Keratinocyte (primary cell): ENCODE results near the gene MANEAL. TPM values are rescaled to one million over a fixed set of nuclear protein-coding genes. Genes with fewer than 3 reads are reported as not detected.

Experiments used
- DNase-seq: peaks from one replicate; pipeline ENCODE4 v3.0.0-alpha.2; 2011; ENCODE audit warnings: low read depth, missing footprints, low spot score
- FAIRE-seq: peaks from 2 replicates; lab custom pipeline; 2011; peaks lifted over from hg19 to GRCh38; lab: Jason Lieb, UNC
- H2AFZ ChIP-seq: 2 replicates; pipeline ENCODE4 v1.6.0; 2012; ENCODE audit warnings: low read length, control low read depth, inconsistent platforms; ENCODE audit not compliant: control insufficient read depth
- H3K27ac ChIP-seq: 2 replicates; pipeline ENCODE4 v1.5.1; 2011; ENCODE audit warnings: low read length; ENCODE audit not compliant: control insufficient read depth, insufficient read depth
- H3K27me3 ChIP-seq: 3 replicates; pipeline ENCODE4 v1.6.0; 2011; ENCODE audit warnings: low read length; ENCODE audit not compliant: control insufficient read depth, insufficient read depth; ENCODE audit errors: extremely low read depth
- H3K36me3 ChIP-seq, 2 experiments: 2 replicates in 1 of 2; 3 replicates in 1 of 2; pipeline ENCODE4 v1.5.1; 2011; ENCODE audit warnings: low read length in 2 of 2, mild to moderate bottlenecking in 1 of 2; ENCODE audit not compliant: control insufficient read depth in 2 of 2, insufficient read depth in 2 of 2; ENCODE audit errors: extremely low read depth in 1 of 2
- H3K4me1 ChIP-seq: 3 replicates; pipeline ENCODE4 v1.5.1; 2011; ENCODE audit warnings: low read length; ENCODE audit not compliant: control insufficient read depth, insufficient read depth; ENCODE audit errors: extremely low read depth
- H3K4me2 ChIP-seq: 3 replicates; pipeline ENCODE4 v1.6.0; 2011; ENCODE audit warnings: low read depth, low read length; ENCODE audit not compliant: control insufficient read depth, insufficient read depth; ENCODE audit errors: extremely low read depth
- H3K4me3 ChIP-seq, 3 experiments: fragments of 200-600 bp in 1 of 3; sonication (generic) in 1 of 3; 2 replicates in 2 of 3; 3 replicates in 1 of 3; pipeline ENCODE4 v1.5.1; 2011 to 2016; ENCODE audit warnings: low read length in 3 of 3, mild to moderate bottlenecking in 3 of 3, control low read depth in 2 of 3, inconsistent platforms in 1 of 3, low read depth in 1 of 3, mixed read lengths in 1 of 3, mixed run types in 1 of 3, moderate library complexity in 1 of 3; ENCODE audit not compliant: control insufficient read depth in 2 of 3, insufficient read depth in 2 of 3; ENCODE audit errors: extremely low read depth in 1 of 3
- H3K79me2 ChIP-seq: 2 replicates; pipeline ENCODE4 v1.6.0; 2012; ENCODE audit warnings: low read length; ENCODE audit not compliant: control insufficient read depth, insufficient read depth
- H3K9ac ChIP-seq: 3 replicates; pipeline ENCODE4 v1.6.0; 2011; ENCODE audit warnings: low read length; ENCODE audit not compliant: control insufficient read depth, insufficient read depth; ENCODE audit errors: extremely low read depth
- H3K9me1 ChIP-seq: 3 replicates; pipeline ENCODE4 v1.6.0; 2011; ENCODE audit warnings: low read length; ENCODE audit not compliant: control insufficient read depth, insufficient read depth; ENCODE audit errors: extremely low read depth
- H3K9me3 ChIP-seq: 2 replicates; pipeline ENCODE4 v1.5.1; 2012; ENCODE audit warnings: low read depth, low read length; ENCODE audit not compliant: control insufficient read depth
- H4K20me1 ChIP-seq: 3 replicates; pipeline ENCODE4 v1.6.0; 2011; ENCODE audit warnings: low read length; ENCODE audit not compliant: control insufficient read depth, insufficient read depth; ENCODE audit errors: extremely low read depth
- CTCF ChIP-seq, 3 experiments: IDR thresholded peaks in 1 of 3; conservative IDR thresholded peaks in 1 of 3; optimal IDR thresholded peaks in 1 of 3; 2 replicates in 2 of 3; 3 replicates in 1 of 3; pipeline versions ENCODE3 to v1.5.1; 2011; ENCODE audit warnings: low read length in 3 of 3, mild to moderate bottlenecking in 3 of 3, moderate library complexity in 2 of 3, control low read depth in 1 of 3, inconsistent platforms in 1 of 3; ENCODE audit not compliant: insufficient read depth in 2 of 3; ENCODE audit errors: extremely low read depth in 1 of 3
- EZH2 ChIP-seq: IDR thresholded peaks from one replicate; pipeline ENCODE4 v1.6.1; 2012; ENCODE audit warnings: inconsistent platforms, mild to moderate bottlenecking, low read length, moderate library complexity
- dilution Hi-C: fragments of 300-500 bp; cut with MboI; formaldehyde crosslinking; loops from one replicate; pipeline ENCODE4 v1.7.0; 2020; ENCODE audit warnings: low sequenced_read_pairs; ENCODE audit not compliant: extremely low pct_ligation_motif_present
- polyA plus RNA-seq, 5 experiments: library from polyadenylated mRNA; depleted of rRNA in 3 of 5; stranded (reverse) in 3 of 5; stranded (forward) in 1 of 5; unstranded in 1 of 5; fragments of >200 nt; gene quantifications; 1 replicate in 1 of 5; 2 replicates in 3 of 5; 3 replicates in 1 of 5; pipeline versions ENCODE4 v1.2.1 to v1.2.3, GENCODE V29; 2011 to 2012; ENCODE audit warnings: missing spikeins in 2 of 5, low read depth in 1 of 5, low replicate concordance in 1 of 5

MANEAL gene
- polyA plus RNA-seq, 1 donor (not counting 4 experiments of a cell fraction or from before 2014, with no cell fraction given): 0.37 TPM

GRCh38 chr1:37776946-37777516 lies 16.6 kb upstream of the MANEAL start:
- Histone ChIP-seq H3K4me3 (no peak overlapping the region), H2AFZ (no peak overlapping the region), H3K79me2 (no peaks in the 10 kb centered on the region), H3K9me3 (no peaks in the 10 kb centered on the region), H3K9me1 (no peaks in the 10 kb centered on the region), H3K4me1 (no peaks in the 10 kb centered on the region), H3K36me3 (no peaks in the 10 kb centered on the region), H3K9ac (no peak overlapping the region), H3K4me2 (no peak overlapping the region), H3K27ac (no peak overlapping the region), H4K20me1 (no peaks in the 10 kb centered on the region), H3K27me3 (peaks cover 12% of the 10 kb centered on the region)
- FAIRE-seq (no peak), DNase-seq (no peak)
- TF ChIP-seq CTCF (optimal IDR thresholded peaks at IDR 0.05 in 1 of 3, IDR thresholded peaks at IDR 0.05 in 1 of 3, conservative IDR thresholded peaks at IDR 0.05 in 1 of 3; ENCODE audit: extremely low read depth in 1 of 3, insufficient read depth in 2 of 3, low read length in 3 of 3) (no peak), EZH2 (no peak)
- dilution Hi-C loops: no loop called here

GRCh38 chr1:37778654-37779053 lies 15.0 kb upstream of the MANEAL start:
- no peak for FAIRE-seq
- Histone ChIP-seq H3K36me3 (no peaks in the 10 kb centered on the region), H3K4me2 (no peak overlapping the region), H3K9ac (no peak overlapping the region), H4K20me1 (no peaks in the 10 kb centered on the region), H3K79me2 (no peaks in the 10 kb centered on the region), H3K27ac (no peak overlapping the region), H3K4me3 (no peak overlapping the region), H3K27me3 (peaks cover 12% of the 10 kb centered on the region), H3K4me1 (no peaks in the 10 kb centered on the region), H2AFZ (no peak overlapping the region), H3K9me1 (no peaks in the 10 kb centered on the region), H3K9me3 (no peaks in the 10 kb centered on the region)
- no peak for DNase-seq
- TF ChIP-seq EZH2: no peak
- peak in 1 of 3 experiments; percentile 22 for TF ChIP-seq CTCF (optimal IDR thresholded peaks at IDR 0.05 in 1 of 3, IDR thresholded peaks at IDR 0.05 in 1 of 3, conservative IDR thresholded peaks at IDR 0.05 in 1 of 3; ENCODE audit: extremely low read depth in 1 of 3, insufficient read depth in 2 of 3, low read length in 3 of 3)
- dilution Hi-C loops: no loop called here
